ENCODE data around the gene OR2B2. TPM values are rescaled to one million over a fixed set of nuclear protein-coding genes. Genes with fewer than 3 reads are reported as not detected.

OR2B2 gene
- total and polyA plus RNA-seq, 4 donors = not detected

DNA sequence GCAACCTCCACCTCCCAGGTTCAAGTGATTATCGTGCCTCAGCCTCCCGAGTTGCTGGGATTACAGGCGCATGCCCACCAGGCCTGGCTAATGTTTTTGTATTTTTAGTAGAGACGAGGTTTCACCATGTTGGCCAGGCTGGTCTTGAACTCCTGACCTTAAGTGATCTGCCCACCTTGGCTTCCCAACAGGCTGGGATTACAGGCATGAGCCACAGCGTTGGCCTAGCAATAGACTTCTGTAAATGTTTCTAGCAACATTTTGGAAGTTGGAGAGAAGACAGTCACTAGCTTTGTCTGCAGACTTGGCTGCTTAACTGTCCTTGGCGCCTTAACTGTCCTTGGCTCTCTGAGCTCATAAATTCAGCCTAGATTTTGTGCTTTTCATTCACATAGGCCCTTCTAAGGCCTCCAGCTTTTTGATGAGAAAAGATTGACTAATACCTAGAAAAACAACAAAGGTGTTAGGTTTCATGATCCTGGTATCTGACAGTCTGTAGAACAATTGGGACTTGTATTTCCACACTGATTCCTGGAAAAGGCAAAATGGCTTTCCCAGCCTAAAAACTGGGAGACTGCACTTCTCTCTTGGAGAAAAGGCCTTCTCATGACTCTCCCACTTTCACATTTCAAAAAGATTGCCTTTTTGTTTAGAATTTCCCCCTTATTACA, 49.7 kb downstream of the OR2B2 start:
- WGBS (ENCODE audit: insufficient coverage) = 66% methylated on average over 4 of the region's 6 CpGs
- H3K27ac ChIP-seq (ENCODE audit: low read depth, low read length) = peak overlapping the region; percentile 36
- no peaks in the 10 kb centered on the region for H3K36me3 ChIP-seq (ENCODE audit: control insufficient read depth, insufficient read depth, low read length)
- DNase-seq (ENCODE audit: low read depth in 4 of 6, low spot score in 6 of 6) = peak in 1 of 6 donors; percentile 78
- no peak overlapping the region for H3K4me3 ChIP-seq (ENCODE audit: low read depth, low read length)
- H3K27me3 ChIP-seq (ENCODE audit: control insufficient read depth, insufficient read depth, low read length) = peaks cover 8% of the 10 kb centered on the region
- no peaks in the 10 kb centered on the region for H3K9me3 ChIP-seq (ENCODE audit: control insufficient read depth, insufficient read depth, low read length)
- peaks cover 38% of the 10 kb centered on the region for H3K4me1 ChIP-seq (ENCODE audit: control insufficient read depth, insufficient read depth, low read length)

GRCh38 chr6:27861861-27862260, 50.3 kb downstream of the OR2B2 start:
- DNase-seq (ENCODE audit: low read depth in 4 of 6, low spot score in 6 of 6) = no peak
- Histone ChIP-seq H3K36me3 (ENCODE audit: control insufficient read depth, insufficient read depth, low read length) (no peaks in the 10 kb centered on the region), H3K27ac (ENCODE audit: low read depth, low read length) (no peak overlapping the region), H3K4me3 (ENCODE audit: low read depth, low read length) (no peak overlapping the region), H3K4me1 (ENCODE audit: control insufficient read depth, insufficient read depth, low read length) (peaks cover 31% of the 10 kb centered on the region), H3K27me3 (ENCODE audit: control insufficient read depth, insufficient read depth, low read length) (peaks cover 1% of the 10 kb centered on the region), H3K9me3 (ENCODE audit: control insufficient read depth, insufficient read depth, low read length) (no peaks in the 10 kb centered on the region)

DNA sequence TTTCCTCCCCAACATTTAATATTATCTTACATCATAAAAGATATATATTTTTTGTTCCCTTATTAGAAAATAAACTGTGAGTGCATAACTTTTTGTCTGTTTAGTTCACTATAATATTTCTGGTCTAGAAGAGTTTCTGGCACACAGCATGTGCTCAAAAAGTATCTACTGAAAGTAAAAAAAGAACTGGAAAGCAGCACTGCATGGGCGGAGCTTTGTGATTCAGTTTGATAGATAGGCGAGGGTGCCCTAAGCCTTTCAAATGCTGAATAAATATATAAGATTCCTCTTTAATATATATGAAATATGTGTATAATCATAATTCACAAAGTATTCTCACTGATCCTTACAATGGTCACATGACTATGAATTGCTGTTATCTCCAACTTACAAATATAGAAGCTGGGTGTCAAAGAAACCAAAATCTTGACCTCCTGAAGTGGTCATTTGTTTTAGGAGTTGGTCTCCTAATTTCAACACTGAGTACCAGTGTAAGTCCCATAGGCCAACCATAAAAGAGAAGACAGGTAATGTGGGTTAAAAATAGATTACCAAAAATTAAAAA, 50.8 kb downstream of the OR2B2 start:
- DNase-seq (ENCODE audit: low read depth in 4 of 6, low spot score in 6 of 6) = no peak
- WGBS (ENCODE audit: insufficient coverage) = no CpG with 5 or more reads among the region's 2 CpGs
- Histone ChIP-seq H3K27ac (ENCODE audit: low read depth, low read length) (no peak overlapping the region), H3K4me3 (ENCODE audit: low read depth, low read length) (no peak overlapping the region), H3K9me3 (ENCODE audit: control insufficient read depth, insufficient read depth, low read length) (no peaks in the 10 kb centered on the region), H3K4me1 (ENCODE audit: control insufficient read depth, insufficient read depth, low read length) (peaks cover 27% of the 10 kb centered on the region), H3K36me3 (ENCODE audit: control insufficient read depth, insufficient read depth, low read length) (no peaks in the 10 kb centered on the region), H3K27me3 (ENCODE audit: control insufficient read depth, insufficient read depth, low read length) (no peaks in the 10 kb centered on the region)

Small RNAs within 50 kb of the gene (small RNA-seq; reads per million reads assigned to genes)
- gene RNU7-26P (ENCODE audit: low replicate concordance) = not detected

Other genes with a start within 250 kb of the OR2B2 start
- gene OR2B6, start 44.8 kb upstream of the OR2B2 start, total RNA-seq = not detected
- gene OR2B6, start 44.8 kb upstream of the OR2B2 start, polyA plus RNA-seq (ENCODE audit: insufficient read length in 2 of 2) = not detected
- 1 to 10 TPM in 1 of 2 donors, under 1 TPM in 1; 0.99 to 1.7 TPM for gene ZNF165, start 168.2 kb upstream of the OR2B2 start, total RNA-seq
- 1 to 10 TPM; 1.6 to 1.9 TPM for gene ZNF165, start 168.2 kb upstream of the OR2B2 start, polyA plus RNA-seq (ENCODE audit: insufficient read length in 2 of 2)
- gene ZSCAN16, start 212.2 kb upstream of the OR2B2 start, total RNA-seq = 1 to 10 TPM; 4.9 to 9.5 TPM
- gene ZSCAN16, start 212.2 kb upstream of the OR2B2 start, polyA plus RNA-seq (ENCODE audit: insufficient read length in 2 of 2) = 1 to 10 TPM; 7.6 to 8.6 TPM
- 10 to 100 TPM; 25.7 to 36.3 TPM for gene ZKSCAN8, start 229.5 kb upstream of the OR2B2 start, total RNA-seq
- gene ZKSCAN8, start 229.5 kb upstream of the OR2B2 start, polyA plus RNA-seq (ENCODE audit: insufficient read length in 2 of 2) = 10 to 100 TPM; 22.0 to 28.2 TPM

All from spinal cord (tissue), 10 donors.